T-helper 2 cell treated with Interferon-gamma antibody and Interleukin-4, amounts not matched to agents 5 μg/mL and 100 μg/mL, for 36 hours (primary cell): ENCODE measurements around the gene LAMA2.

Experiments used
- DNase-seq: peaks from one replicate; pipeline ENCODE4 v3.0.0; 2021; ENCODE audit warnings: low spot score
- H3K27ac Mint-ChIP-seq: one replicate; pipeline ENCODE4 v1.8.0; 2021; ENCODE audit warnings: mild to moderate bottlenecking, mixed read lengths
- H3K27me3 Mint-ChIP-seq: one replicate; pipeline ENCODE4 v1.8.0; 2021; ENCODE audit warnings: low read depth, mixed read lengths
- H3K36me3 Mint-ChIP-seq: one replicate; pipeline ENCODE4 v1.8.0; 2021; ENCODE audit warnings: low read depth, mixed read lengths
- H3K4me1 Mint-ChIP-seq: one replicate; pipeline ENCODE4 v1.8.0; 2021; ENCODE audit warnings: low read depth, mixed read lengths
- H3K4me3 Mint-ChIP-seq: one replicate; pipeline ENCODE4 v1.8.0; 2022; ENCODE audit warnings: mild to moderate bottlenecking, moderate library complexity, mixed read lengths
- H3K9me3 Mint-ChIP-seq: one replicate; pipeline ENCODE4 v1.8.0; 2021; ENCODE audit warnings: mixed read lengths

LAMA2 gene

GRCh38 chr6:128882991-128883611 is at the start of gene LAMA2:
TSS of gene LAMA2 (plus strand) at chr6:128883138. CDS start at chr6:128883246, 108 bp downstream.
- H3K4me1 Mint-ChIP-seq = no peaks in the 10 kb centered on the region
- H3K27ac Mint-ChIP-seq = no peak within 1 kb of the TSS
- no peak for DNase-seq
- H3K27me3 Mint-ChIP-seq = peaks cover 25% of the 10 kb centered on the region
- H3K4me3 Mint-ChIP-seq = no peak within 1 kb of the TSS
- H3K36me3 Mint-ChIP-seq = no peaks in the 10 kb centered on the region
- no peaks in the 10 kb centered on the region for H3K9me3 Mint-ChIP-seq

GRCh38 chr6:128836761-128837160 is 46.2 kb upstream of the LAMA2 start:
- no peaks in the 10 kb centered on the region for H3K27me3 Mint-ChIP-seq
- no peak overlapping the region for H3K4me3 Mint-ChIP-seq
- no peak overlapping the region for H3K27ac Mint-ChIP-seq
- H3K9me3 Mint-ChIP-seq = no peaks in the 10 kb centered on the region
- DNase-seq = no peak
- no peaks in the 10 kb centered on the region for H3K4me1 Mint-ChIP-seq
- H3K36me3 Mint-ChIP-seq = no peaks in the 10 kb centered on the region

GRCh38 chr6:128841518-128841917 is 41.4 kb upstream of the LAMA2 start:
- Mint-ChIP-seq H3K4me1 (no peaks in the 10 kb centered on the region), H3K27ac (no peak overlapping the region), H3K27me3 (no peaks in the 10 kb centered on the region), H3K9me3 (no peaks in the 10 kb centered on the region), H3K4me3 (no peak overlapping the region), H3K36me3 (no peaks in the 10 kb centered on the region)
- DNase-seq = no peak

- Mint-ChIP-seq H3K36me3 (no peaks in the 10 kb centered on the region), H3K4me3 (no peak overlapping the region), H3K4me1 (no peaks in the 10 kb centered on the region), H3K9me3 (no peaks in the 10 kb centered on the region), H3K27ac (no peak overlapping the region), H3K27me3 (no peaks in the 10 kb centered on the region)
- no peak for DNase-seq
These were observed 38.3 kb upstream of the LAMA2 start for GRCh38 chr6:128844598-128844997.

GRCh38 chr6:128847431-128848210 is 35.3 kb upstream of the LAMA2 start:
- no peaks in the 10 kb centered on the region for H3K9me3 Mint-ChIP-seq
- no peak overlapping the region for H3K4me3 Mint-ChIP-seq
- no peaks in the 10 kb centered on the region for H3K36me3 Mint-ChIP-seq
- no peak overlapping the region for H3K27ac Mint-ChIP-seq
- H3K4me1 Mint-ChIP-seq = no peaks in the 10 kb centered on the region
- no peak for DNase-seq
- no peaks in the 10 kb centered on the region for H3K27me3 Mint-ChIP-seq

- Mint-ChIP-seq H3K27ac (no peak overlapping the region), H3K9me3 (no peaks in the 10 kb centered on the region), H3K4me1 (no peaks in the 10 kb centered on the region), H3K4me3 (no peak overlapping the region), H3K27me3 (no peaks in the 10 kb centered on the region), H3K36me3 (no peaks in the 10 kb centered on the region)
- no peak for DNase-seq
These were observed 34.6 kb upstream of the LAMA2 start for GRCh38 chr6:128848212-128848935.

- Mint-ChIP-seq H3K9me3 (peaks cover 1% of the 10 kb centered on the region), H3K4me1 (no peaks in the 10 kb centered on the region), H3K4me3 (no peak overlapping the region), H3K27me3 (no peaks in the 10 kb centered on the region), H3K36me3 (no peaks in the 10 kb centered on the region), H3K27ac (no peak overlapping the region)
- DNase-seq = no peak
These were observed 27.3 kb upstream of the LAMA2 start for GRCh38 chr6:128855581-128856085.

- no peaks in the 10 kb centered on the region for H3K36me3 Mint-ChIP-seq
- H3K27me3 Mint-ChIP-seq = no peaks in the 10 kb centered on the region
- peaks cover 8% of the 10 kb centered on the region for H3K9me3 Mint-ChIP-seq
- no peak overlapping the region for H3K27ac Mint-ChIP-seq
- no peaks in the 10 kb centered on the region for H3K4me1 Mint-ChIP-seq
- no peak for DNase-seq
- H3K4me3 Mint-ChIP-seq = no peak overlapping the region
These were observed 25.1 kb upstream of the LAMA2 start for GRCh38 chr6:128857806-128858205.

GRCh38 chr6:128860782-128861181 is 22.2 kb upstream of the LAMA2 start:
- no peak for DNase-seq
- no peak overlapping the region for H3K27ac Mint-ChIP-seq
- H3K36me3 Mint-ChIP-seq = no peaks in the 10 kb centered on the region
- no peak overlapping the region for H3K4me3 Mint-ChIP-seq
- H3K27me3 Mint-ChIP-seq = no peaks in the 10 kb centered on the region
- H3K9me3 Mint-ChIP-seq = peaks cover 8% of the 10 kb centered on the region
- H3K4me1 Mint-ChIP-seq = no peaks in the 10 kb centered on the region

- no peak for DNase-seq
- Mint-ChIP-seq H3K36me3 (no peaks in the 10 kb centered on the region), H3K27me3 (no peaks in the 10 kb centered on the region), H3K9me3 (peaks cover 8% of the 10 kb centered on the region), H3K4me1 (no peaks in the 10 kb centered on the region), H3K4me3 (no peak overlapping the region), H3K27ac (no peak overlapping the region)
These were observed 19.0 kb upstream of the LAMA2 start for GRCh38 chr6:128863983-128864382.

GRCh38 chr6:128870746-128871145 is 12.2 kb upstream of the LAMA2 start:
- Mint-ChIP-seq H3K36me3 (no peaks in the 10 kb centered on the region), H3K9me3 (no peaks in the 10 kb centered on the region), H3K27ac (no peak overlapping the region), H3K4me1 (no peaks in the 10 kb centered on the region), H3K4me3 (no peak overlapping the region), H3K27me3 (no peaks in the 10 kb centered on the region)
- DNase-seq = no peak

GRCh38 chr6:128874863-128875262 is 8.1 kb upstream of the LAMA2 start:
- Mint-ChIP-seq H3K27ac (no peak overlapping the region), H3K9me3 (no peaks in the 10 kb centered on the region)
- no peak for DNase-seq

GRCh38 chr6:128882560-128882959 is 378 bp upstream of the LAMA2 start:
- no peaks in the 10 kb centered on the region for H3K9me3 Mint-ChIP-seq
- no peak overlapping the region for H3K4me3 Mint-ChIP-seq
- peaks cover 25% of the 10 kb centered on the region for H3K27me3 Mint-ChIP-seq
- no peaks in the 10 kb centered on the region for H3K36me3 Mint-ChIP-seq
- no peaks in the 10 kb centered on the region for H3K4me1 Mint-ChIP-seq
- no peak for DNase-seq
- no peak overlapping the region for H3K27ac Mint-ChIP-seq

More at GRCh38 chr6:128874863-128875262, 8.1 kb upstream of the LAMA2 start:
- Mint-ChIP-seq H3K4me1 (no peaks in the 10 kb centered on the region), H3K27me3 (no peaks in the 10 kb centered on the region), H3K4me3 (no peak overlapping the region), H3K36me3 (no peaks in the 10 kb centered on the region)

GRCh38 chr6:128883906-128884305 is 968 bp downstream of the LAMA2 start:
- H3K4me3 Mint-ChIP-seq = no peak overlapping the region
- no peaks in the 10 kb centered on the region for H3K9me3 Mint-ChIP-seq
- no peaks in the 10 kb centered on the region for H3K36me3 Mint-ChIP-seq
- H3K27ac Mint-ChIP-seq = no peak overlapping the region
- no peak for DNase-seq
- no peaks in the 10 kb centered on the region for H3K4me1 Mint-ChIP-seq
- peaks cover 25% of the 10 kb centered on the region for H3K27me3 Mint-ChIP-seq
